MV-4-11 (cell line): Measurements from ENCODE around the gene SDK2.

ENCODE experiments used
- DNase-seq: peaks from one replicate; lab custom pipeline; 2025; lab: John Stamatoyannopoulos, UW

The SDK2 gene

GRCh38 chr17:73390221-73390620 is 254.0 kb downstream of the SDK2 start:
- no peak for DNase-seq

DNA sequence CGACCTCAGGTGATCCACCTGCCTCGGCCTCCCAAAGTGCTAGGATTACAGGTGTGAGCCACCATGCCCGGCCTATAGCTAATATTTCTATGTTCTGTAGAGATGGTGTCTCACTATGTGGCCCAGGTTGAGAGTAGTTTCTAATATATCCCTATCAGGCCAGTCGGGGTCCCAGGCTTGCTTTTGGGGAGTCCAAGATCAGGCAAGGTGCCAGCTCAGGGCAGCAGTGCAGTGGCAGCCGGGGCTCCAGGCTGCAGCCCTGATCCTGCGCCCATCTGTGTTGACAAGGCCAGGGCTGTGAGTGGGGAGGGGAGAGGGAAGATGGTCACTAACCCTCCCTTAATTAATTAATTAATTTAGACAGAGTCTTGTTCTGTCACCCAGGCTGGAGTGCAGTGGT is 254.8 kb downstream of the SDK2 start:
- DNase-seq = no peak

DNA sequence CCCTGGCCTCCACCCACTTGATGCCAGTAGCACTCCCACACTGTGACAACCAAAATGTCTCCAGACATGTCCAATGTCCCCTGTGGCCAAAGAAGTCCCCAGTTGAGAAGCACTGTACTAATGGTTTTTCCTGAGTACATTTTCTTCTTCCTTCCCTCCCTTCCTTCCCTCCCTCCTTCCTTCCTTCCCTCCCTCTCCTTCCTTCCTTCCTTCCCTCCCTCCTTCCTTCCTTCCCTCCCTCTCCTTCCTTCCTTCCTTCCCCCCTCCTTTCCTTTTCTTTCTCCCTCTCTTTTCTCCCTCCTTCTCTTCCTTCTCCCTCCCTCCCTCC is 255.7 kb downstream of the SDK2 start:
- DNase-seq = no peak

DNA sequence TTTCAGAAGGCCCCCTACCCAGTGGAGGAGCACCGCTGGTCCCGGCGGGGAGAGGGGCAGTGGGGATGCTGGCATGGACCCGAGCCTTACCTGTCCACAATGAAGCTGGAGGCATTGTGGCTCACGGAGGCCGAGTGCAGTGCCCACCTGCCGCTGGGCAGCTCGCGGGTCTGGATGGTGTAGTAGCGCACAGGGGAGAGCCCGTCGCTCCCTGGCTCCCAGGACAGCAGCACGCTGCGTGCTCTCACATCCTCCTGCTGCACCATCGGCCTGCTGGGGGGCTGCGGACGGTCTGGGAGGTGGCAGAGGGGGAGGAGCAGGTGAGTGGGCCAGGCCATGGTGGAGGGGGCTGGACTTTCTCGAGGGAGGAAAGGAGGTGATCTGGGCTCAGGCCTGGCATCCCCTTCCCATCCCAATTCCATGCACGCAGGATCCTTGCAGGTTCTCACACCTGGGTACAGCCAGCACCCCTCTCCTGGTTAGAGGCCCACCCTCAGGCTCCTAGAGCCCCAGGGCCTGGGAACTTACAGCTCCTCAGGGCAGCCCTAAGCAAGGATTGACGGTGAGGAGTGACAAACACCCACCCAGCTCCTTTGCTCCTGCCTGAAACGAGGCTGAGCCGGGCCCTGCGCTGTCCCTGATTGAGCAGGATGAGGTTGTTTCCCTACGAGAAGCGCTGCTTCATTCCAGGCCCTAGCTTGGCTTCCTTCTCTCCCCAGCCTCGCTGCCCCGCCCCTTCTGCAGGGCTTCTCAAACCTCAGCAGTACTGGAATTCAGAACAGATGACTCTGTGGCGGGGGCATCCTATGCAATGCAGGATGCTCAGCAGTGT is 256.3 kb downstream of the SDK2 start:
- no peak for DNase-seq

DNA sequence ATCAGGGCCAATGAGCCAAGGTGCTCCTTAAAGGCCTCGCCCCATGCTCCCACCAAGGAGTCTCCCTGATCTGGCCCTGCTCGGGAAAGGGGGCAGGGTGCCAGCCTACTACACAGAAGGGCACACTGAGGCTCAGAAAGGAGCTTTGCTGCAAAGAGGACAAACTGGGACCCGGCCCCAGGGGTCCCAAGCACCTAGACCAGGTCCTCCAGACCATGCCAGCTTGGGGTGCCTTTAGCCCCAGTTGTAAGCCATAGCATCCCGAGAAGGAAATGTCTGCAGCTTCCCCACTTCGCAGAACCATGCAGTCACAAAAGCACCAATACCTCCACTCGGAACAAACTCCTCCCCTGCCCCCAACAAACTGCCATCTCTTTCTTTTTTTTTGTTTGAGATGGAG is 257.7 kb downstream of the SDK2 start:
- no peak for DNase-seq

- no peak for DNase-seq
These were observed 259.3 kb downstream of the SDK2 start for GRCh38 chr17:73384926-73385325.

DNA sequence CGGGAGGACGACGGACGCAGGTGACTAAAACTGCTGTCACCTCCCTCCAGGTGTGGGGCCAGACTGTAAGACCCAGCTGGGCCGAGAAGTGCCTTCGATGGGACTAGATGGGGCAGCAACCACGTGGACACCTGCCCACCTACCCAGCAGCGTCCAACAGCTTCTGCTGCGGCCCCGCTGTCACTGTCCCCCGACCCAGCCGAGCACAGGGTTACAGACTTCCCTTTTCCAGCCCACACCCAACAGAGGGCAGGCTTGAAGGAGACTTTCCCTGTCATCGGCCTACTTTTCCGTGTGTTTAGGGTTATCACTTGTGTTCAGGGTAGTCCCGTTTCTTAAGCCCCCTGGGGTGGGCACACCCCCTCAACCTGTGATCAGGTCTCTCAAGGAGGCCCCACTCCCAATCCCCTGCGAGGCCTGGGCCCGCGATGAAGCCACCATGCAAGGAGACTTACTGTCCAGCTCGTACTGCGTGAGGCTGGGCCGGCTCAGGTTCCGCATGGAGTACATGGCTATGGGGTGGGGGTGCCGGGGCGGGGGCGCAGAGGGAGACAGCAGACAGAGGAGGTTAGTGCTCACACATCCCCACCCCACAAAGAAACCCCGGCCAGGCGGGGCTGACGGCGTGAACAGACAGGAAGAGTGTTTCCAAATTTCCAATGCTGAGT is 263.7 kb downstream of the SDK2 start:
- DNase-seq = no peak

- no peak for DNase-seq
These were observed 264.4 kb downstream of the SDK2 start for GRCh38 chr17:73379826-73380225.

- no peak for DNase-seq
These were observed 265.2 kb downstream of the SDK2 start for GRCh38 chr17:73378974-73379470.

DNA sequence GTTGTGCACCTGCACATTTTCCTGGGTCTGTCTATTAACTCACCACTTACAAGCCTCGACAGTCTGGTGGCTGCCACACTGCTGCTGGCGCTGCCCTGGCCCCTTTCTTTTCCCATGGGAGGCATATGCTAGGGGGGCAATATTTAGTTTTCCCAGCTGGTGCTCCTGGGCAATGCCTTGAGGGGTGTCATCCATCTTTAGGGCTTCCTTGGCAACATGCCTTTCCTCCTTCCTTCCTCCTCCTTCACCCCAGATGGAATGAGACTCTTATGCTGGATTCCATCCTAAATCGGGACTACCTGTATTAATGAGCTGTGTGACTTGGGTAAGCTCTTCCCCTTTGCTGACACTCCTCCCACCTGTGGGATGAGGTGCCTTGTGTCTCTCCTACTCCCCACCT is 267.6 kb downstream of the SDK2 start:
- DNase-seq = no peak

DNA sequence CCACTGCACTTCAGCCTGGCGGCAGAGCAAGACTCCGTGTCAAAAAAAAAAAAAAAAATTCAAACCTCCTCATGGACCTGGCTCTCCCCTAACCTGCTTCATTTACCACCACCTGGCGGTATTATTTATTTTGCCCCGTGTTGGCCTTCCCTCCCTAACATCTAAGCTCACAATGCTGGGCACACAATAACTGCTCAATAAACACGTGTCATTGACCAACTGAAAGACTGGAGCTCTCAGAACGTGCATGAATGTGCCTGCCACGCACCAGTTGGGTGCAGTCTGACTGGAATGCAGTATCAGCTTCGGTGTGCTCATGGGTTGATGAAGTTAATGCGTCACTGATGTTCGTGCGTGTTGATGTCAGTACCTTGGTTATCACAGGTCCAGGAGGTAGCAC is 268.1 kb downstream of the SDK2 start:
- no peak for DNase-seq

DNA sequence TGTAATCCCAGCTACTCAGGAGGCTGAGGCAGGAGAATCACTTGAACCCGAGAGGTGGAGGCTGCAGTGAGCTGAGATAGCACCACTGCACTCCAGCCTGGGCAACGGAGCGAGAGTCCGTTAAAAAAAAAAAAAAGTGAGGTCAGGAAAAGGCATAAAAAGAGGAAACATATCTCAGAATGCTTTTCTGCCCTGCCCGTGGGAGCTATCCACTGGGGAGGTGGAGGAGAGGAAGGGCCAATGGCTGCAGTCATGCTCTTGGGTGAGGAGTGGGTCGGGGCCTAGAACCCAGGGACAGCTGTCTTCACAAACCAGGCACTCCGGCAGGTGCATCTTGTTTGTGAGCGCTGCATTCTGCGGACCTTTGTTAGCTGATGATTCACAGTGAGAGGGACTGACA is 272.4 kb downstream of the SDK2 start:
- peak; percentile 72 for DNase-seq

- DNase-seq = no peak
These were observed 273.0 kb downstream of the SDK2 start for GRCh38 chr17:73371285-73371684.

GRCh38 chr17:73369817-73370490 is 274.3 kb downstream of the SDK2 start:
- peak; percentile 72 for DNase-seq

DNA sequence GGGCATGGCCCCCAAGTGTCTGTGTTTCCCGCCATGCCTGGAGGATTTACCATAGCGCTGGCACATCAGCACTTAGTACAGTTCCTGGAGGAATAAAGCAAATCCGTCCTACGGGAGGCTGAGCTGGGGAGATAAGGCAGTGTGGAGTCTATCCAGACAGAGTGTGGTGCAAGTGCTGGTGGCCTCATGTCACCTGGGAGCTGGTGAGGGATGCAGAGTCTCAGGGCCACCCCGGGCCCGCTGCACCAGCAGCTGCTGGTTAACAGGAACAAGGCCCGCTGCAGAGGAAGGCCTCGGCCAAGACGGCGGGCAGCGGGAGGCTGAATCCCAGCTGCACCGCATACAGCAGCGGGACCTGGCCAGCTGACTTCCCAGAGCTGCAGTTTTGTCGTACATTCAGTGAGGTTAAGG is 275.1 kb downstream of the SDK2 start:
- peak; percentile 25 for DNase-seq

- DNase-seq = no peak
These were observed 276.1 kb downstream of the SDK2 start for GRCh38 chr17:73368085-73368631.

- no peak for DNase-seq
These were observed 278.2 kb downstream of the SDK2 start for GRCh38 chr17:73365906-73366623.

DNA sequence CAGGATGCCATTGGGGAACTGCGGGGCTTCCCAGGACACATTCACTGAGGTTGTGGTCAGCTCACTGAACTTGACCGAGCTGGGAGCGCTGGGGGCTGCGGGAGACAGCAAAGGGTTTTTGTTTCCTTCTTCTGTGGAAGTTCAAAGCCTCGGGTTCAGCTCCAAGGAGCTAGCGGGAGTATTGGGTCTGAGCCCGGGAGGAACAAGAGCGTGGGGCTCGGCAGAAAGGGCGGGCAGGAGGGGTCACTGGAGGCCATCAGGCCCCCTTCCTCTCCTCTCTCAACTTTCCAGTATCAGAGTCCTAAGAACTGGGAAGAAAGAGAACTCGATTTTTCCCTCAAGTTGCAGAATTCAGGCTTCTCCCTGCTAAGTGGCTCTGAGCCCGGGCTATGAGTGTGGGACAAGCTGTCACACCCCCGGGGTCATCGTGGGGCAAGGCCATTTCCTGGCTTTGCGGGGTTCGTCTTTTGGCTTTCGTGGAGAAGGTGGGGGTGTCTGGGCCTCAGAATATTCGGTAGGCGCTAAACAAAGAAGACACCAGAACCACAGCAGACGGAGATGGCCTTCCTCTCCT is 278.9 kb downstream of the SDK2 start:
- DNase-seq = no peak

DNA sequence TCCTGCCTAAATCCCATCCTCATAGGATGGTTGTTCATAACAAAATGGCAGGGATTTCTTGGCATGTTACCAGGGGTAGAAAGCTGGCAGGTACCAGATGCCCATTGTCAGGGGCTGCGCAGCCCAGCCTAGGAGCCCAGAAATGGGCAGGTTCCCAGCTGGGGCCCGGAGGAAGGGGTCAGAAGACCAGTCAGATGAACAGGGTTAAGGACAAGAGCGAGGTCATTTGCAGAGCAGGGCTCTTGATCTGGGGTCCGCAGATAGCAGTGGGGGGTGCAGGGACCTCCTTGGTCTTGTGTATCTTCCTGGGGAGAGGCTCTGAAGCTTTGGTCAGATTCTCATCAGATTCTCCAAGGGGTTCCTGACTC is 280.1 kb downstream of the SDK2 start:
- DNase-seq = no peak

DNA sequence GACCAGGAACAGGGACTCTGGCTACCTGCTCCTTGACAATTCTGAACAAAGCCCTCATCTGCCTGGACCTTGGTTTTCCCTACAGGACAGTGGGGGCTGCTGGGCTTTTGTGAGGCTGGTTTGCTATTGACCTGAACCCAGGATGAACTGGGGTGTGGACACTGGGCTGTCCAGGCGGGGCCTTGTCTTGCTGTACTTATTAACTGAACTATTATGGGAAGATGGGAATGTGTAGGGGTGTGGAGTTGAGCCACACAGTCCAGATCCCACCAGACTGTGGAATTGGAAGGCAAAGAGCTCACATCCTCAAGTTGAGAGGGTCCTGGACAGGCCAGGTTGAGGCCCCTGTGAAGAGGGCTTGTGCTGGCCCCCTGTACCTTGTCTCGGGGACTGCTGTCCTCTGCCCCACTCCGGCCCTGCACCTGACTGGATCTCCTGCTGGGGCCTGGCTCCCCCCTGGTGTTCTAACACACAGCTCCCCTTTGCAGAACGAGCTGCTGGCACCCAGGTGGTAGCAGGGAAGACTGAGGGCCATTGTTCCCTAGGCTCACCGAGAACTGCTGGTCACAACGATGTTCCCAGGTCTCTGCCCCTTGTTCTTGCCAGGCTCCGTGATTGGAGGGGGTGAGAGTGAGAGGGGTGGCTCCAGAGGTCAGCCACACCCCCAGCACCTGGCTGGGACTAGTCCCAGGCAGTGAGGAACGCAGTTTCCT is 280.6 kb downstream of the SDK2 start:
- no peak for DNase-seq

GRCh38 chr17:73362697-73363096 is 281.5 kb downstream of the SDK2 start:
- no peak for DNase-seq
